Thyroid gland (tissue), 4 donors: ENCODE data around the gene TESK2. TPM values are rescaled to one million over a fixed set of nuclear protein-coding genes. Genes with fewer than 3 reads are reported as not detected.

Source experiments
- DNase-seq, 2 donors: peaks; one replicate each; pipeline ENCODE4 v3.0.0-alpha.2; 2019
- H3K27ac ChIP-seq, 3 donors: fragments of 200-600 bp; sonication (generic); 1 replicate in 2 of 3; 2 replicates in 1 of 3; pipeline ENCODE4 v1.5.1; 2016 to 2019; ENCODE audit warnings: mild to moderate bottlenecking in 1 of 3, moderate library complexity in 1 of 3
- H3K27me3 ChIP-seq: fragments of 200-600 bp; sonication (generic); one replicate; pipeline ENCODE4 v1.5.1; 2019
- H3K36me3 ChIP-seq, 2 donors: fragments of 200-600 bp; sonication (generic); one replicate each; pipeline ENCODE4 v1.5.1; 2016 to 2019
- H3K4me1 ChIP-seq, 2 donors: fragments of 200-600 bp; sonication (generic); one replicate each; pipeline ENCODE4 v1.5.1; 2017 to 2019
- H3K4me3 ChIP-seq, 3 donors: fragments of 200-600 bp; sonication (generic); replicated peaks in 1 of 3; 1 replicate in 2 of 3; 2 replicates in 1 of 3; pipeline ENCODE4 v1.5.1; 2016; ENCODE audit warnings: mild to moderate bottlenecking in 1 of 3
- H3K9me3 ChIP-seq: fragments of 200-600 bp; sonication (generic); one replicate; pipeline ENCODE4 v1.5.1; 2017
- CTCF ChIP-seq, 6 experiments: fragments of 200-600 bp in 3 of 6; fragments of 450-650 bp in 3 of 6; sonication (generic) in 3 of 6; IDR thresholded peaks; one replicate each; pipeline ENCODE4 v1.5.1; 2016 to 2019; ENCODE audit warnings: antibody characterized with exemption in 6 of 6, mild to moderate bottlenecking in 2 of 6, inconsistent platforms in 1 of 6, moderate library complexity in 1 of 6
- POLR2A ChIP-seq, 2 donors: fragments of 450-650 bp; IDR thresholded peaks; one replicate each; pipeline ENCODE4 v1.6.1; 2017; ENCODE audit warnings: antibody characterized with exemption in 2 of 2, mild to moderate bottlenecking in 2 of 2, moderate library complexity in 1 of 2
- WGBS, 2 donors: methylation state at CpG; one replicate each; pipeline ENCODE4 v1.1.5; 2017; 5-methylcytosine and 5-hydroxymethylcytosine counted together
- intact Hi-C: fragments of 100-400 bp; cut with DNase I; formaldehyde crosslinking; loops from one replicate; pipeline ENCODE4 v1.15.1; 2023
- total RNA-seq, 4 donors: library from RNA; depleted of rRNA; stranded (reverse); fragments of >200 nt; gene quantifications; one replicate each; pipeline ENCODE4 v1.2.3, GENCODE V29; 2016

TESK2 gene
- total RNA-seq, 4 donors from 2014 or later, result 4.8 to 5.7 (median 5.5) TPM

GRCh38 chr1:45443580-45444446 is 47.1 kb downstream of the TESK2 start:
- intact Hi-C loops, result no loop called here
- WGBS, 2 donors, result 96 to 97% methylated on average over 7 of the region's 7 CpGs
- H3K36me3 ChIP-seq, result no peaks in the 10 kb centered on the region

GRCh38 chr1:45442272-45442671 is 48.7 kb downstream of the TESK2 start:
- intact Hi-C loops, result no loop called here
- H3K36me3 ChIP-seq, result no peaks in the 10 kb centered on the region
- TF ChIP-seq CTCF (IDR thresholded peaks at IDR 0.05), result no peak
- no peak for TF ChIP-seq POLR2A (IDR thresholded peaks at IDR 0.05)
- no peaks in the 10 kb centered on the region for H3K4me1 ChIP-seq
- H3K27me3 ChIP-seq, result no peaks in the 10 kb centered on the region
- DNase-seq, result no peak
- H3K9me3 ChIP-seq, result no peaks in the 10 kb centered on the region
- WGBS, 2 donors, result 40 to 62% methylated on average over 3 of the region's 3 CpGs
- H3K27ac ChIP-seq, result no peak overlapping the region
- no peak overlapping the region for H3K4me3 ChIP-seq

More at GRCh38 chr1:45443580-45444446, 47.1 kb downstream of the TESK2 start:
- H3K27ac ChIP-seq, result no peak overlapping the region
- H3K27me3 ChIP-seq, result no peaks in the 10 kb centered on the region
- no peaks in the 10 kb centered on the region for H3K9me3 ChIP-seq
- no peak for TF ChIP-seq CTCF (IDR thresholded peaks at IDR 0.05)
- TF ChIP-seq POLR2A (IDR thresholded peaks at IDR 0.05), result no peak
- H3K4me3 ChIP-seq, result no peak overlapping the region
- no peak for DNase-seq
- H3K4me1 ChIP-seq, result no peaks in the 10 kb centered on the region

GRCh38 chr1:45437323-45437722 is 53.6 kb downstream of the TESK2 start:
- no peak for TF ChIP-seq CTCF (IDR thresholded peaks at IDR 0.05)
- no peak for TF ChIP-seq POLR2A (IDR thresholded peaks at IDR 0.05)
- Histone ChIP-seq H3K4me1 (no peaks in the 10 kb centered on the region), H3K27me3 (no peaks in the 10 kb centered on the region), H3K9me3 (no peaks in the 10 kb centered on the region), H3K4me3 (no peak overlapping the region), H3K36me3 (no peaks in the 10 kb centered on the region), H3K27ac (no peak overlapping the region)
- intact Hi-C loops, result no loop called here
- no peak for DNase-seq

GRCh38 chr1:45430490-45430889 is 60.5 kb downstream of the TESK2 start:
- Histone ChIP-seq H3K9me3 (no peaks in the 10 kb centered on the region), H3K4me3 (no peak overlapping the region), H3K4me1 (no peaks in the 10 kb centered on the region), H3K27ac (no peak overlapping the region), H3K36me3 (no peaks in the 10 kb centered on the region), H3K27me3 (no peaks in the 10 kb centered on the region)
- TF ChIP-seq POLR2A (IDR thresholded peaks at IDR 0.05) (no peak), CTCF (IDR thresholded peaks at IDR 0.05) (no peak)
- 93 to 97% methylated on average over 5 of the region's 5 CpGs for WGBS, 2 donors
- intact Hi-C loops, result no loop called here
- no peak for DNase-seq

- no peaks in the 10 kb centered on the region for H3K27me3 ChIP-seq
- intact Hi-C loops, result no loop called here
- no peaks in the 10 kb centered on the region for H3K36me3 ChIP-seq
- no peak overlapping the region for H3K27ac ChIP-seq
- no peaks in the 10 kb centered on the region for H3K4me1 ChIP-seq
- H3K4me3 ChIP-seq, result no peak overlapping the region
- DNase-seq, result no peak
- H3K9me3 ChIP-seq, result no peaks in the 10 kb centered on the region
- no peak for TF ChIP-seq POLR2A (IDR thresholded peaks at IDR 0.05)
- no peak for TF ChIP-seq CTCF (IDR thresholded peaks at IDR 0.05)
- 82% methylated on average over 4 of the region's 4 CpGs for WGBS, 2 donors
Measured at GRCh38 chr1:45429561-45430159, 61.3 kb downstream of the TESK2 start.
